GM12878 (cell line): Measurements from ENCODE around the gene NLGN1. TPM values are rescaled to one million over a fixed set of nuclear protein-coding genes. Genes with fewer than 3 reads are reported as not detected.

Experiments used
- ATAC-seq: fragments of 200-7000 bp; cut with Tn5 transposase; 3 replicates; pipeline ENCODE4 v1.9.1; 2020; ENCODE audit warnings: mild to moderate bottlenecking, moderate library complexity
- BruUV-seq: library from RNA; stranded (reverse); fragments of 400-500 nt; replicated peaks from 2 replicates; lab custom pipeline; 2021; lab: Mats Ljungman, UMichigan
- CTCF ChIA-PET: fragments of 300-600 bp; sonication (Branson Sonifier 250); formaldehyde crosslinking; extraction: SDS; loops from one replicate; lab custom pipeline; 2021; ENCODE audit warnings: inconsistent platforms; lab: Yijun Ruan, JAX
- POLR2A ChIA-PET: fragments of 350-600 bp; formaldehyde crosslinking; extraction: SDS; loops from one replicate; lab custom pipeline; 2021; ENCODE audit warnings: inconsistent platforms; lab: Charles Lee
- RAD21 ChIA-PET: fragments of 300-600 bp; sonication (Branson Sonifier 250); formaldehyde crosslinking; loops from one replicate; lab custom pipeline; 2023; ENCODE audit warnings: antibody characterized with exemption; ENCODE audit not compliant: unreplicated experiment; lab: Charles Lee
- SMC1A ChIA-PET: fragments of 300-600 bp; sonication (Branson Sonifier 250); formaldehyde crosslinking; loops from one replicate; lab custom pipeline; 2023; ENCODE audit not compliant: unreplicated experiment, uncharacterized antibody; lab: Charles Lee
- DNase-seq: peaks from one replicate; pipeline ENCODE4 v3.0.0-alpha.2; 2011; ENCODE audit warnings: low read depth, low spot score
- FAIRE-seq: peaks from 3 replicates; lab custom pipeline; 2011; peaks lifted over from hg19 to GRCh38; lab: Jason Lieb, UNC
- H2AFZ ChIP-seq: 2 replicates; pipeline ENCODE4 v1.6.0; 2011; ENCODE audit warnings: low read depth, low read length, control low read depth; ENCODE audit not compliant: control insufficient read depth
- H3K27ac ChIP-seq: 2 replicates; pipeline ENCODE4 v1.5.1; 2011; ENCODE audit warnings: control low read depth; ENCODE audit not compliant: control insufficient read depth, insufficient read depth
- H3K27me3 ChIP-seq, 2 experiments: replicated peaks in 1 of 2; 2 replicates each; pipeline versions ENCODE4 v1.6.0 to v1.6.1; 2011; ENCODE audit warnings: low read length in 1 of 2; ENCODE audit not compliant: control insufficient read depth in 2 of 2, insufficient read depth in 2 of 2
- H3K36me3 ChIP-seq, 2 experiments: 2 replicates each; pipeline ENCODE4 v1.5.1; 2011; ENCODE audit warnings: low read length in 1 of 2; ENCODE audit not compliant: control insufficient read depth in 2 of 2, insufficient read depth in 2 of 2
- H3K4me1 ChIP-seq: 2 replicates; pipeline ENCODE4 v1.6.1; 2011; ENCODE audit warnings: mild to moderate bottlenecking, low read length, moderate library complexity, mixed read lengths; ENCODE audit not compliant: control insufficient read depth, insufficient read depth
- H3K4me2 ChIP-seq: 2 replicates; pipeline ENCODE4 v1.6.0; 2011; ENCODE audit warnings: control low read depth; ENCODE audit not compliant: control insufficient read depth, insufficient read depth
- H3K4me3 ChIP-seq: fragments of 200-600 bp; sonication (generic); 2 replicates; pipeline ENCODE4 v1.5.1; 2016
- H3K79me2 ChIP-seq: 2 replicates; pipeline ENCODE4 v1.6.0; 2011; ENCODE audit warnings: low read length; ENCODE audit not compliant: control insufficient read depth, insufficient read depth
- H3K9ac ChIP-seq: 2 replicates; pipeline ENCODE4 v1.8.0; 2011; ENCODE audit warnings: low read length, control low read depth, mixed read lengths; ENCODE audit not compliant: control insufficient read depth, insufficient read depth
- H3K9me3 ChIP-seq: replicated peaks from 3 replicates; pipeline ENCODE4 v1.5.1; 2011; ENCODE audit warnings: mild to moderate bottlenecking, low read length; ENCODE audit not compliant: control insufficient read depth, insufficient read depth
- H4K20me1 ChIP-seq: 2 replicates; pipeline ENCODE4 v1.6.0; 2011; ENCODE audit not compliant: control insufficient read depth, insufficient read depth
- BHLHE40 ChIP-seq, 2 experiments: fragments of 450-650 bp in 1 of 2; IDR thresholded peaks; 2 replicates each; pipeline ENCODE4 v1.6.1; 2011 to 2017; ENCODE audit warnings: low read depth in 2 of 2, borderline replicate concordance in 1 of 2, improper control_type of control experiment in 1 of 2, low read length in 1 of 2, mild to moderate bottlenecking in 1 of 2
- CBX3 ChIP-seq: fragments of 200-600 bp; sonication (generic); IDR thresholded peaks from 2 replicates; pipeline ENCODE4 v1.6.1; 2016; ENCODE audit warnings: low read depth, borderline replicate concordance
- EED ChIP-seq: sonication (generic); IDR thresholded peaks from 2 replicates; pipeline ENCODE4 v1.6.1; 2016; ENCODE audit warnings: antibody characterized with exemption, low read depth
- MYB ChIP-seq: fragments of 150-350 bp; IDR thresholded peaks from 2 replicates; pipeline ENCODE4 v1.6.1; 2014; ENCODE audit warnings: mild to moderate bottlenecking, low read depth, low read length, borderline replicate concordance
- NBN ChIP-seq: fragments of 450-650 bp; IDR thresholded peaks from 2 replicates; pipeline ENCODE4 v1.6.1; 2016
- NR2F1 ChIP-seq: fragments of 450-650 bp; conservative IDR thresholded peaks from 2 replicates; pipeline ENCODE4 v1.6.1; 2017; ENCODE audit warnings: mild to moderate bottlenecking
- PAX8 ChIP-seq: fragments of 450-650 bp; IDR thresholded peaks from 2 replicates; pipeline ENCODE4 v1.6.1; 2017; ENCODE audit warnings: mild to moderate bottlenecking, moderate library complexity
- RB1 ChIP-seq: fragments of 450-650 bp; formaldehyde crosslinking; IDR thresholded peaks from 2 replicates; pipeline ENCODE4 v1.6.1; 2017; ENCODE audit warnings: mild to moderate bottlenecking, borderline replicate concordance
- RELA ChIP-seq: fragments of 450-650 bp; IDR thresholded peaks from 2 replicates; pipeline ENCODE4 v1.8.0; 2014; ENCODE audit warnings: borderline replicate concordance; ENCODE audit not compliant: partially characterized antibody
- RUNX3 ChIP-seq: IDR thresholded peaks from 2 replicates; pipeline ENCODE4 v1.6.1; 2012; ENCODE audit warnings: low read length, inconsistent platforms
- SMARCA5 ChIP-seq: fragments of 450-650 bp; IDR thresholded peaks from 2 replicates; pipeline ENCODE4 v1.6.1; 2017; ENCODE audit warnings: mild to moderate bottlenecking
- SREBF2 ChIP-seq: IDR thresholded peaks from 2 replicates; pipeline ENCODE4 v1.6.1; 2012; ENCODE audit warnings: mild to moderate bottlenecking, low read length
- WGBS: methylation state at CpG from one replicate; pipeline ENCODE4 v1.1.6; 2016; ENCODE audit warnings: low lambda C conversion rate; ENCODE audit not compliant: insufficient replicate concordance, insufficient coverage; ENCODE audit errors: missing lambda C conversion rate; 5-methylcytosine and 5-hydroxymethylcytosine counted together
- in situ Hi-C: fragments of 300-500 bp; cut with MboI; formaldehyde crosslinking; loops from 9 replicates; pipeline ENCODE4 v1.14.3; 2018; ENCODE audit warnings: mixed read lengths
- intact Hi-C: fragments of 100-400 bp; cut with micrococcal nuclease; formaldehyde crosslinking; loops from one replicate; pipeline ENCODE4 v1.14.2; 2022; ENCODE audit not compliant: unreplicated experiment
- polyA plus RNA-seq, 11 experiments: library from polyadenylated mRNA; depleted of rRNA in 4 of 11; unstranded in 6 of 11; stranded (reverse) in 5 of 11; fragments of >200 nt; fragmentation: Nextera tagmentation in 4 of 11; fragmentation: Illumina TruSeq in 1 of 11; extraction: Ambion mirVana in 4 of 11; extraction: Trizol in 1 of 11; gene quantifications; 1 replicate in 1 of 11; 2 replicates in 10 of 11; pipeline versions ENCODE4 v1.2.1 to v1.2.3, GENCODE V29; 2011 to 2016; ENCODE audit warnings: inconsistent platforms in 2 of 11, missing spikeins in 2 of 11, low read depth in 1 of 11
- total RNA-seq, 4 experiments: library from RNA; depleted of rRNA in 3 of 4; stranded (reverse); fragments of >200 nt in 3 of 4; fragmentation: Illumina TruSeq in 1 of 4; extraction: Trizol in 1 of 4; gene quantifications; 2 replicates each; pipeline versions ENCODE4 v1.2.1 to v1.2.3, GENCODE V29; 2013 to 2021
- TF ChIP-seq, protein P1 (sequence below): fragments of 450-650 bp; formaldehyde crosslinking; IDR thresholded peaks from 2 replicates; pipeline ENCODE4 v1.4.0; 2022; ENCODE audit warnings: mild to moderate bottlenecking, moderate library complexity
- TF ChIP-seq, protein P2 (sequence below): IDR thresholded peaks from 2 replicates; pipeline ENCODE4 v1.6.1; 2012; ENCODE audit warnings: improper control_type of control experiment, low read depth, low read length; ENCODE audit not compliant: insufficient replicate concordance

Gene NLGN1
- total and polyA plus RNA-seq, 10 of the 15 experiments (the other 5 are each of a cell fraction or from before 2014, with no cell fraction given), result not detected

- BruUV-seq, result no TSS peak
- Histone ChIP-seq H3K79me2 (no peaks in the 10 kb centered on the region), H3K9me3 (no peaks in the 10 kb centered on the region), H3K4me3 (no peak overlapping the region), H3K27me3 (no peaks in the 10 kb centered on the region), H3K27ac (no peak overlapping the region), H3K4me2 (no peak overlapping the region), H3K36me3 (no peaks in the 10 kb centered on the region), H4K20me1 (no peaks in the 10 kb centered on the region), H2AFZ (no peak overlapping the region), H3K4me1 (no peaks in the 10 kb centered on the region), H3K9ac (no peak overlapping the region)
- TF ChIP-seq SREBF2 (no peak), BHLHE40 (IDR thresholded peaks at IDR 0.05; ENCODE audit: borderline replicate concordance in 1 of 2, low read depth in 2 of 2, low read length in 1 of 2) (no peak), RB1 (no peak), CBX3 (no peak), PAX8 (no peak), NBN (no peak), MYB (no peak), RUNX3 (no peak), EED (no peak), RELA (no peak), NR2F1 (no peak), SMARCA5 (no peak)
- TF ChIP-seq, protein P1, sequence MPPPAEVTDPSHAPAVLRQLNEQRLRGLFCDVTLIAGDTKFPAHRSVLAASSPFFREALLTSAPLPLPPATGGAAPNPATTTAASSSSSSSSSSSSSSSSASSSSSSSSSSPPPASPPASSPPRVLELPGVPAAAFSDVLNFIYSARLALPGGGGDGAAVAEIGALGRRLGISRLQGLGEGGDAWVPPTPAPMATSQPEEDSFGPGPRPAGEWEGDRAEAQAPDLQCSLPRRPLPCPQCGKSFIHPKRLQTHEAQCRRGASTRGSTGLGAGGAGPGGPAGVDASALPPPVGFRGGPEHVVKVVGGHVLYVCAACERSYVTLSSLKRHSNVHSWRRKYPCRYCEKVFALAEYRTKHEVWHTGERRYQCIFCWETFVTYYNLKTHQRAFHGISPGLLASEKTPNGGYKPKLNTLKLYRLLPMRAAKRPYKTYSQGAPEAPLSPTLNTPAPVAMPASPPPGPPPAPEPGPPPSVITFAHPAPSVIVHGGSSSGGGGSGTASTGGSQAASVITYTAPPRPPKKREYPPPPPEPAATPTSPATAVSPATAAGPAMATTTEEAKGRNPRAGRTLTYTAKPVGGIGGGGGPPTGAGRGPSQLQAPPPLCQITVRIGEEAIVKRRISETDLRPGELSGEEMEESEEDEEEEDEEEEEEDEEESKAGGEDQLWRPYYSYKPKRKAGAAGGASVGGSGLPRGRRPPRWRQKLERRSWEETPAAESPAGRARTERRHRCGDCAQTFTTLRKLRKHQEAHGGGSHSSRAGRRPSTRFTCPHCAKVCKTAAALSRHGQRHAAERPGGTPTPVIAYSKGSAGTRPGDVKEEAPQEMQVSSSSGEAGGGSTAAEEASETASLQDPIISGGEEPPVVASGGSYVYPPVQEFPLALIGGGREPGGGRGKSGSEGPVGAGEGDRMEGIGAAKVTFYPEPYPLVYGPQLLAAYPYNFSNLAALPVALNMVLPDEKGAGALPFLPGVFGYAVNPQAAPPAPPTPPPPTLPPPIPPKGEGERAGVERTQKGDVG (CRISPR knock-in tag), result no peak
- TF ChIP-seq, protein P2, sequence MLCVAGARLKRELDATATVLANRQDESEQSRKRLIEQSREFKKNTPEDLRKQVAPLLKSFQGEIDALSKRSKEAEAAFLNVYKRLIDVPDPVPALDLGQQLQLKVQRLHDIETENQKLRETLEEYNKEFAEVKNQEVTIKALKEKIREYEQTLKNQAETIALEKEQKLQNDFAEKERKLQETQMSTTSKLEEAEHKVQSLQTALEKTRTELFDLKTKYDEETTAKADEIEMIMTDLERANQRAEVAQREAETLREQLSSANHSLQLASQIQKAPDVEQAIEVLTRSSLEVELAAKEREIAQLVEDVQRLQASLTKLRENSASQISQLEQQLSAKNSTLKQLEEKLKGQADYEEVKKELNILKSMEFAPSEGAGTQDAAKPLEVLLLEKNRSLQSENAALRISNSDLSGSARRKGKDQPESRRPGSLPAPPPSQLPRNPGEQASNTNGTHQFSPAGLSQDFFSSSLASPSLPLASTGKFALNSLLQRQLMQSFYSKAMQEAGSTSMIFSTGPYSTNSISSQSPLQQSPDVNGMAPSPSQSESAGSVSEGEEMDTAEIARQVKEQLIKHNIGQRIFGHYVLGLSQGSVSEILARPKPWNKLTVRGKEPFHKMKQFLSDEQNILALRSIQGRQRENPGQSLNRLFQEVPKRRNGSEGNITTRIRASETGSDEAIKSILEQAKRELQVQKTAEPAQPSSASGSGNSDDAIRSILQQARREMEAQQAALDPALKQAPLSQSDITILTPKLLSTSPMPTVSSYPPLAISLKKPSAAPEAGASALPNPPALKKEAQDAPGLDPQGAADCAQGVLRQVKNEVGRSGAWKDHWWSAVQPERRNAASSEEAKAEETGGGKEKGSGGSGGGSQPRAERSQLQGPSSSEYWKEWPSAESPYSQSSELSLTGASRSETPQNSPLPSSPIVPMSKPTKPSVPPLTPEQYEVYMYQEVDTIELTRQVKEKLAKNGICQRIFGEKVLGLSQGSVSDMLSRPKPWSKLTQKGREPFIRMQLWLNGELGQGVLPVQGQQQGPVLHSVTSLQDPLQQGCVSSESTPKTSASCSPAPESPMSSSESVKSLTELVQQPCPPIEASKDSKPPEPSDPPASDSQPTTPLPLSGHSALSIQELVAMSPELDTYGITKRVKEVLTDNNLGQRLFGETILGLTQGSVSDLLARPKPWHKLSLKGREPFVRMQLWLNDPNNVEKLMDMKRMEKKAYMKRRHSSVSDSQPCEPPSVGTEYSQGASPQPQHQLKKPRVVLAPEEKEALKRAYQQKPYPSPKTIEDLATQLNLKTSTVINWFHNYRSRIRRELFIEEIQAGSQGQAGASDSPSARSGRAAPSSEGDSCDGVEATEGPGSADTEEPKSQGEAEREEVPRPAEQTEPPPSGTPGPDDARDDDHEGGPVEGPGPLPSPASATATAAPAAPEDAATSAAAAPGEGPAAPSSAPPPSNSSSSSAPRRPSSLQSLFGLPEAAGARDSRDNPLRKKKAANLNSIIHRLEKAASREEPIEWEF, result no peak
- ChIA-PET SMC1A (interaction anchor here (1.2 kb wide), 1 partner anchor 9 kb away, joined by 3 read pairs; no protein-coding TSS in a partner anchor), CTCF (interaction anchor here (0.7 kb wide), 1 partner anchor 339 kb away, joined by 3 read pairs; no protein-coding TSS in a partner anchor), RAD21 (no interaction called here), POLR2A (no interaction called here)
- WGBS, result 58% methylated on average over 3 of the region's 3 CpGs
- ATAC-seq, result no peak
- intact Hi-C loops, result no loop called here
- FAIRE-seq, result no peak
- in situ Hi-C loops, result no loop called here
- no peak for DNase-seq
Observed at GRCh38 chr3:173702561-173702960, 305.0 kb downstream of the NLGN1 start.
